KG1 (cell line): ENCODE data around the gene RPL10.
A peak's percentile ranks its signal among the peaks of the same experiment; 100 is the strongest.

Source experiments
- DNase-seq: peaks from one replicate; lab custom pipeline; 2025; lab: John Stamatoyannopoulos, UW

RPL10 gene

DNA sequence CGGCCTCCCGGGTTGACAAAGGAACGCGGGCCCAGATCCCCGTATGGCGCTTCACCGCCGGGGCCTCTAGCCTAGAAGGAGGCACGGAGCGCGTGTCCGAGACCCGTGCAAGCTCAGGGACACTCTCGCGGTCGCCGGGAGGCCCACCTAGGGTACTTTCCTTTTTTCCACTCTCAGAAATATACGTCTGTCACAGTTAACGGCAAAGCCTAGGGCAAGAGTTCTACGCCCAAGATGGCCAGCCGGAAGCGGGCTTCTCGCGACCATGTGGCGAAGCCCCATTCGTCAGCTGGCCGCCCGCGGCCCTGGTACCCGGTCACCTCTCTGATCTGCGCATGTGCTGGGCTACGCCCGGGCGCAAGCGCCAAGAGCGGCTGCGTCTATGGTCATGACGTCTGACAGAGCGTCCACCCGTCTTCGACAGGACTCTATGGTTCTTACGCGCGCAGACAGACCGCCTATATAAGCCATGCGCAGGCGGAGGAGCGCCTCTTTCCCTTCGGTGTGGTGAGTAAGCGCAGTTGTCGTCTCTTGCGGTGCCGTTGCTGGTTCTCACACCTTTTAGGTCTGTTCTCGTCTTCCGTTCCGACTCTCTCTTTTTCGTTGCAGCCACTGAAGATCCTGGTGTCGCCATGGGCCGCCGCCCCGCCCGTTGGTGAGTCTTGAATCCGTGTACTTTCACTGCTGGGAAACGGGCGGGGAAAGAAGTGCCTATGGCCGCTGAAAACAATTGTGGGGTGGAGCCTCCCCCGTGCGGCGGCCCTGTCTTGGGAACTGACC lies at the start of gene RPL10:
Gene RPL10 (plus strand): TSS at position 490 of the 780 bp plus-strand sequence. CDS start 143 bp downstream, at position 633.
- peak; percentile 80 for DNase-seq

DNA sequence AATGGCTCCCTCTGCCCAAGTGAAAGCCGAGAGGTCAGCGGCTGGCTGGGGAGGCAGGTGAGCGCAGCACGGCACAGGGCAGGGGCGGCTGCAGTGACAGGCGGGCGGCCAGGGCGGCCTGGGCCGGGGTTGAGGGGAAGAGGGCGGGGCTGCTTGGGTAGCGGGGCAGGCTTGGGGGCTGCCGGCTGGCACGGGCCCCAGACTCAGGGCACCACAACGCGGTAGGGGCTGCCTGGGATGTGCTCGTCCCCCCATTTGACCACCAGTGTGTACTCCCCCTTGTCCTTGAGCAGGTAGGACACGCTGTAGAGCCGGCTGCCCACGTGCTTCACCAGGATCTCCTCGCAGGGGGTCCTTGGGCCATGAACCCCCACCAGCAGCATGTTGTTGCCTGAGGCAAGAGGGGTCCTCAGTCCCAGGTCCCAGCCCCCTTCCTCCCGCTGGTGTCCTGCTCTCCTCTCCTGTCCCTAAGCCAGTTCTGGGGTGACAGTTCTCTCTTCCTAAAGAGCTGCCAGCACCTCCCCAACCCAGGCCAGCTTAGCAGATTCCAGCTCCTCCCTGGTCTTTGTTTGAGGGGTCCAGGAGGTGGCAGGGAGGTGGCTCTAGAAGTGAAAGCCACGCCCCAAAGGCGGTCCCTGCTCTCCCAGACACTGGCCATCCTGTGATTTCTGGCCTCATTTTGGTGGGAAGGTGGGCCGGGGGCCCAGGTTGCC lies 49.4 kb upstream of the RPL10 start:
- DNase-seq, result no peak

DNA sequence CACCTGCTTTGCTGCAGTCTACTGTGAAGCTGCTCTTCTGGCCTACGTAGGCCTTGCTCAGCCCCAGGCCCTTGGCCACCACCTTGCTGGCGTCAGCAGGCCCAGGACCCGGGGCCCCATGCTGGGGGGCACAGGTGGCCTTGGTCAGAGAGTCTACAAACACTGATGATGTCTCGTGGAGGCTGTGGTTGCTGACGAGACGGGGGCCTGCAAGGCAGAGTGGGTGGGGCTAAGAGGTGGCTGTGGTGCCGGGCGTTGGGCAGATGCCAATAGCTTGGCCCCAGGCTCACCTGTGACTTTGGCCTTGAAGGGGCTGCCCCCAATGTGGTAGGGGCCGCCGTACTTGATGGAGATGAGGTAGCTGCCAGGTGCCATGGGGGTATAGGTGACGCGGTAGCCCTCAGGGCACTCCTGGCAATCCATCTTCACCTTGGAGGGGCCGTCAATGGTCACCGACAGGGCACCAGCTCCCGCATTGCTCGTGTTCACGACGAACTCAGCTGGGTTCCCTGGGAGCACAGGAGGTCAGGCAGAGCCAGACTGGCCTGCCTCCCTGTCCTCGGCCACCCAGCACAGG lies 48.7 kb upstream of the RPL10 start:
- DNase-seq, result no peak

DNA sequence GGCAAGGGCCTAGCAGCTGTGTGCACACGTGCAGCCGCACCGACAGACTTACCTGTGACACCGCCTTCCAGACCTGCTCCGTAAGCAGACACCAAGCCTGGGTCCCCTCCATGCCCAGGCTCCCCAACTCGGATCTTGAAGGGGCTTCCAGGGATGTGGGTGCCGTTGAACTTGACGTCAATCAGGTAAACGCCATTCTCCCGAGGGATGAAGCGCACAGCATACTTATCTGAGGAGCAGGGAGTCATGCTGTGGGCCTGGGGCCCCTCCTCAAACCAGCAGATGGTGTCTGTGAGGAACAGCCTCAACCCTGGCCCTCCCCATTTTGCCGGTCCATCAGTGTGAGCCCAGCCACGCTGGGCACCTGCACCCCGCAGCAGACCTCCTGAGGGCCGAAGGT lies 48.2 kb upstream of the RPL10 start:
- DNase-seq, result no peak

DNA sequence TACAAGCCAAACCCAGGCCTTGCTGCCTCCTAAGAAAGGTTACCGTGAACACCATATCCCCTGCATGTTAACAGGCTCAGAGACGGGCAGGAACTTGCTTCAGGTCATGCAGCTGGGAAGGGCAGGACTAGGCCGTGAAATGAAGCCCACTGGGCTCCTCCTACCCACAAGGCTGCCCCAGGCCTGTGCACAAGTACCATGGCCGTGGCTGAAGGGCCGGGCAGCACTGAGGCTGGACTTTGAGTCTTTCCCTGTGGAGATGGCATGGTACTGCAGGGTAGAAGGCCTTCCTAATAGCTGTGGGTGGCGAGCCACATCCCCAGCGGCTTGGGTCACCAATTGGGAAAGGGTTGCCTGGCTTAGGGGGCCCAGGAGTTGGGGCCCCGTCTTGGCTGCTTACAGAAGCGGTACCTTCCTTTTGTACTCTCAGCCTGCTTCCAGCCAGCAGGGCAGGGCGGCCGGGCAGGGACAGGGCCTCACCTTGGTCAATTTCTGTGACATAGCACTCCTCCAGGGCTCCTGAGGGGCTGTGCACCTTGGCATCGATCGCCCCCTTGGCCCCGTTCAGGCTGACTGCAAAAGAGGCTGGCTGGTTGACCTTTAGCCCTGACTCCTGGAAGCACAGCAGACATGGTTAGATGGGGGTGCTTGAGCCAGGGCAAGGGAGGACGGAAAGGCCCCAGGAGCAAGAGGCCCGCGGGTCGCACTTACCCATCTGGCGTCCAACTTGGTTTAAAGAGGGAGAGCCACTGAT lies 47.6 kb upstream of the RPL10 start:
- no peak for DNase-seq

DNA sequence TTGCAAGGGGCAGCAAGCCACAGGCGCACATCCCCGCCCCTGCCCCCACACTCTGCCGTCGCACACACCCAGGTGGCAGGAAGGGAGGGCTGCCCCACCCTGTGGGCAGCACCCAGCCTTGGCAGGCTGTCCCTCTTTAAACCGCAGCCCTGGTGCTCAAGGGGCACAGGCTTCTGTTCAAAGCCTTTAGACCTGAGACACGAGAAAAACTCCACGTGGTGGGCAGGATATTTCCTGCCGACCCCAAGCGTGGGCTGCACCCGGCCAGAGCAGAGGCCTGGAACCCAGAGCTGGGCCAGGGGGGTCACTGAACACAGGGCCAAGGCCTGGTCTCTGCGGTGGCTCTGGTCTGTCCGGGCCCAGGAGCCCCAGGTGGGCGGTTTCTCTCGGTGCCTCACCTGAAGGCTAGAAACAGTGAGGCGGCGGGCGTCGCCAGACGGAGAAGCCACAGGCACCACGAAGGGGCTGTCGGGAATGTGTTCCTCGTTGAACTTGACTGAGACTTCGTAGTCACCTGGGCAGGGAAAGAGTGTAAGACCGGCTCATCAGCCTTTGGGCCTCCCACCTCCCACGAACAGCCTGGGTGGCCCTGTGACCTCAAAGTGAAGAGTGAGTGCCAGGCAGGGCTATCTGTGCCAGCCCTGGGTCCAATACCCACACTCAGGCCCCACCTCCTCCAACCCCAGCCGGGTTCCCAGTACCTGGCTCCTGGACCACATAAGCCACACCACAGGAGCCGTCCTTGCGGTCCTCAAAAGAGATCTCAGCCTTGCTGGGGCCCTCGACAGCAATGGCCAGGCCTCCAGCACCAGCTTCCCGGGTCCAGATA lies 46.8 kb upstream of the RPL10 start:
- DNase-seq, result no peak

DNA sequence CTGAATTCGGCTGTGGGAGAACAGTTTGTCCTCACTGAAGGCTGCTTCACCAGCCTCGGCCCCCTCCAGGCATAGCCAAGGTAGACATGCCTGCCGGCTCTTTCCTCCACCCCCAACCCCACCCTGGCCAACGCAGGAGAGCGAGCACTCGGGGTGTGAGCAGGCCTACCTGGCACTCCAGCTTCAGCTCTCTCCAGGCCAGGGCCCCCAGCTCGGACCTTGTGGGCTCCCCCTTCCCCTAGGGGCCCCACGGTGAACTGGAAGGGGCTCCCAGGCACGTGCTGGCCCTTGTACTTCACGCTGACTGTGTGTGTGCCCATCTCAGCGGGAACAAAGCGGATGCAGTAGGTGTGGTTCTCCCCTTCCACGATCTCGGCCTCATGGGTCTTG lies 46.2 kb upstream of the RPL10 start:
- no peak for DNase-seq

DNA sequence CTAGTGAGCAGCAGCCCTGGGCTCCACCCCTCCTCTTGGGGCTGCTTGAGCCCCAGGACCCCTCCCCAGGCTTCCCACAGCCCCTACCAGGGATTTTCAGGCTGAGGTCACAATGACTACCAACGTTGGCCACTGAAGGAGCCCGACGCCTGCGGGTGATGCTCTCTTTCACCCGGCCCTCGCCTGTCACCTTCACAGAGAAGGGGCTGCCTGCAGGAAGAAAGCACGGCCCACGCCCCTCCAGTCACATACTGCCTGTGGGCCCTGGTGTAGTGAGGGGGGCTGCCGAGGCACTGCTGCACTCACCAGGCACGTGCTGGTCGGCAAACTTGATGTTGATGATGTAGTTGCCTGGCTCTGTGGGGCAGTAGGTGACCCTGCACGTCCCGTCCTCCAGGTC lies 45.7 kb upstream of the RPL10 start:
- DNase-seq, result no peak

DNA sequence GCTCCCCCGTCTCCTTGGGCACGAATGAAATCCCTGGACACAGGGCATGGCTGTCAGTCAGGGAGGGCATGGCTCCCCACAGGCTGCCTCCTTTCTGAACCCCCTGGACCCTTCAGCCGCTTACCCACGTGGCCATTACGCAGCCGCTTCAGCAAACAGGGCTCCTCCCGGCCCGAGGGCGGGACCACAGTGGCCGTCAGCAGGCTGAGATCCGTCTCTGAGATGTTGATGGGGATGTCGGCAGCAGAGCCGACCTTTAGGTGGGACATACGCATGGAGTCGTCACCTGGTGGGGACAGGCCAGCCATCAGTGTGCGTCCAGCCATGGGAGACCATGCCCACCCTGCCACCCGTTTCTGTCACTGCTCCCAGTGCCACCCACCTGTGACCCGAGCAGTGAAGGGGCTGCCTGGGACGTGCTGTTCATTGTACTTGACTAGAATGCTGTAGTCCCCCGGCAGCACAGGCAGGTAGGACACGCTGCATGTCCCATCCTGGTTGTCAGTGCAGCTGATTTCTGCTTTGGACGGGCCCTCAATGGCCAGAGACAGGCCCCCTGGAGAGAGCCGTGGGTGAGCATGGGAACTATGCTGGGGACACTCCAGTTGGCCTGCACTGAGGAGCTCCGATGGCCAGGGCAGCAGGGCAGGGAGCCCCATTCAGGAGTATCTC lies 44.9 kb upstream of the RPL10 start:
- no peak for DNase-seq

DNA sequence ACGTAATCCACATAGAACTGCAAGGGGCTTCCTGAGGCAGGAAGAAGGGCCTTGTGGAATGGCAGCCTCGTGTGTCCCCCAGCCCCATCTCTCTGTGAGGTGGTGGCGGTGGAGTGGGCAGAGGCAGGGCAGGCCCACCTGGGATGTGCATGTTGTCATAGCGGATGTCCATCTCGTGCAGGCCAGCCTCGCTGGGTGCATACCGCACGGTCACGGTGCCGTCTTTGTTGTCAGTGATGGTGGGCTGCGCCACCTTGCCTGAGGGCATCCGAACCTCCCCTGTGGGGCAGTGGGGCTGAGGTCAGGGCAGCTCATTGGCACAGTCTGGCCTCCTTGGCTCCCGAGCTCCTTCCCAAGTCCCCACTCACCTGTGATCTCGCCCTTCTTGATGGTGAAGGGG lies 44.2 kb upstream of the RPL10 start:
- DNase-seq, result no peak

DNA sequence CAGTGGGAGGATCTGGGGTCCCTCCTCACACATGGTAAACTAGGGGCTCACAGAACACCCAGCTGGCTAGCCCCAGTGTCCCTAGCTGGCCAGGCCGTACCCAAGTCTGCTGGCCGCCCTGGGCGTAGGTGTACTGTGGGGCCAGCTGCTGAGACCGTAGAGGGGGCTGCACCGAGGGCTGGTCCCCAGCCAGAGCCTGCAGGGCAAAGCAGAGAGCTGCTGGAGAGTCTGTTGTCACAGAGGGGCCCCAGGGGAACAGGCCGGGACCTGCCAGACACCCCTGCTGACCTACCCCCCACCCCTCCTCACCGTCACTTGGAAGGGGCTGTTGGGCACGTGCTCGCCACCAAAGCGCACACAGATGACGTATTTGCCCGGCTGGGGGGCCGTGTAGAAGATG lies 43.7 kb upstream of the RPL10 start:
- no peak for DNase-seq

DNA sequence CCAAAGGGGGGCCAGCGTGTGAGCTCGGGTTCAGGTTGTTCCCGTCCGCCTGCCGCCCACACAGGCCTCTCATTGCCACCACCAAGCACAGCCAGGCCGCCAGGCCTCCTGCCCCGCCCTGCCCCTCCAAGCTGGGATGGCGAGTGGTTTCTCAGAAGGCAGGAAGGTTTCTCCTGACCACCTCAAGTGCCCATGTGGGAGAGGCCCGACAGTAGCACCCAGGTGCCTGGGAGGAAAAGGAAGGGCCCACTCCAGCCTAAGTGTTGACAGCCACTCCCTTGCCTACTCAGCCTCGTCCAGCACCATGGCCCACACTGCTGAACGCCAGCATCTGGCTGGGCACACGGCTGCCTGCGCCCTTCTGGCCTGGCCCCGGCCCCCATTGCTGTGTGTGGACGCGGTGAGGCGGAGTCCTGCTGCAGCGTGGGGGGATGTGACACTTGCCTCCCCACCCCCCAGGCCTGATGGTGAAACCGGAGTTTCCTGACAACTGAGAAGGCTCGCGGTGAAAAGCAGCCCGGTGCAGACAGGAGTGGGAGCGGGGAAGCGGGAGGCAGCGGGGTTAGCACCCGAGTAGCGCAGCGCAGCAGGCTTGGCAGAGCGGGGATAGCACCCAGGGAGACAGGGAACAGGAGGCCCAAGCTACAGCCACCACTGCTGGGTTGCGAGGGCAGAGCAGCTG lies 42.9 kb upstream of the RPL10 start:
- no peak for DNase-seq

DNA sequence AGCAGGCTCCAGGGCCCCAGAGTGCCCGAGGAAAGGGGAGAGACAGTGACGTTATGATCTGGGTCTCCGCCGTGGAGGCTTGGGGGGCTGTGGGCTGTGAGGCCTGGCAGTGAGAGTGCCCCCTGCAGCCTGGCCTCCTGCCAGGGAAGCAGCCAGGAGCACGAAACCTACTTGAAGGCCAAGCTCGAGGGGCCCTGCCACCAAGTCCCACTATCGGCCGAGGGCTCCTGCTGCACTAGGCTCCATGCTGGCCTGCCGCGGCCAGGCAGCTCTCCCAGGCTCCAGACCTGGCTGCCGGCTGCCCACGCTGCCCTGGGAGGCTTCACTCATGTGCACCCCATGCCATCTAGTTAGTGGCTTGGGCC lies 42.4 kb upstream of the RPL10 start:
- DNase-seq, result no peak

DNA sequence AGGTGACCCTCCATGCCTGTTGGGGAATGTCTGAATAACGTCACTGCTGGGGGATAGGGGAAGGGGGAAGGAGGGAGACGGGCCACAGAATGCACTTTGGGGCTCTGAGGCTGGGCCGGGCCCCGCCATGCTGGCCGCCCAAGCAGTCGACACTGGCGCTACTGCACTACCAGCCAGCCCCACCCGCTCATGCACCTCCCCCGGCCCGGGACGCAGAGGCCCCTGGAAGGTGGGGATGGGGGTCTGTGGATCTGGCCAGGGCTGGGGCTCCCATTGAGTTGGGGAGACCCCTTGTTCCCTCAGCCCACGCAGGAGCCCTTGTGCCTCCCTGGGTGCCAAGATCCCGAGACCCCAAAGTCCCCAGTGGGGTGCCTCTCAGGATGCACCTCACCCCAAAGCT lies 41.6 kb upstream of the RPL10 start:
- no peak for DNase-seq

DNA sequence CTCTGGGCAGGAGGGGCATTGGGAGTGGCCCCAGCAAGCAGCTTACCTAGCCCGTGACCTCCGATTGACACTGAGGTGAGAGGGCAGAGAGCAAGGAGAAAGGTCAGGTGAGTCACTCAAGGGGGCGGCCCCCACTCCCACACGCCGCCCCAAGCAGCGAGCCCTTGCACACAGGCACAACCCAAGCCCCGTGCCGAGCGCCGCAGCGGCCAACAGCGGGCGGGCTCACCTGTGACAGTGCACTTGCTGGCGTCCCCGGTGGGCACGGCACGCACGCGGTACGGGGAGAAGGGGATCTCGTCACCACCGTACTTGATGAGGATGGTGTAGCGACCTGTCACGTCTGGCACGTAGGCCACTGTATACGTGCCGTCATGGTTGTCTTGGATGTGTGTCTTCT lies 41.0 kb upstream of the RPL10 start:
- DNase-seq, result no peak

DNA sequence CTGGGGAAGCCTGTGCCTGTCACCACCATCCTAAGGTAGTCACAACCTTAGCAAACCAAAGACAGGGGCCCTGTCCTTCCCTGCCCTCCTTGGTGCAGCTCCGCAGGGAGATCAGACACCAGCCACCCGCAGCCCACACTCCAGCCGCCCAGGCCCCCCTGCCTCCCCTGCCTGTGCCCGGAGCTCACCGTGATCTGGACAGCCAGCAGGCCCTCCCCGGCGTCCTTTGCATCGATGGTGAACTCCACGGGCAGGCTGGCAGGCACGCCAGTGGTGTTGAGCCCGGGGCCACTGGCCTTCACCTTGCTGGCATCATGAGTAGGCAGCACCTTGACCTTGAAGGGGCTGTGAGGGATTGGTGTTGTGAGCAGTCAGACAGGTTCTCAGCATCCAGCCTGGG lies 40.2 kb upstream of the RPL10 start:
- DNase-seq, result no peak

DNA sequence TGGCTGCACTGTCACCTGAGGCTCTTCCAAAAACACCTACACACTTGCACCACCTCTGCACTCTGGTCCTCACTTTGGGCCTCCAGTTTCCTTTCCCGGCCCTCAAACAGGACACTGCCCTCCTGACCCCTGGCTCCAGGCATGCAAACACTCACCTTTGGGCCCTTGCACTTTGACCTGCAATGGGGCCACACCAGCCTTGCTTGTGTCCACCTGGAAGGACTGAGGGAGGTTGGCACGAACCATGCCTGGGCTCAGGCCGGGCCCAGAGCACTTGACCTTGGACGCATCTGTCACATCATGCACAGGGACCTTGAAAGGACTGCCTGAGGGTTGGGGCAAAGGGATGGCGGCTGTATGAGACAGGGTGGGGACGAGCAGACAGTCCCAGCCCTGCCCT lies 39.3 kb upstream of the RPL10 start:
- no peak for DNase-seq

DNA sequence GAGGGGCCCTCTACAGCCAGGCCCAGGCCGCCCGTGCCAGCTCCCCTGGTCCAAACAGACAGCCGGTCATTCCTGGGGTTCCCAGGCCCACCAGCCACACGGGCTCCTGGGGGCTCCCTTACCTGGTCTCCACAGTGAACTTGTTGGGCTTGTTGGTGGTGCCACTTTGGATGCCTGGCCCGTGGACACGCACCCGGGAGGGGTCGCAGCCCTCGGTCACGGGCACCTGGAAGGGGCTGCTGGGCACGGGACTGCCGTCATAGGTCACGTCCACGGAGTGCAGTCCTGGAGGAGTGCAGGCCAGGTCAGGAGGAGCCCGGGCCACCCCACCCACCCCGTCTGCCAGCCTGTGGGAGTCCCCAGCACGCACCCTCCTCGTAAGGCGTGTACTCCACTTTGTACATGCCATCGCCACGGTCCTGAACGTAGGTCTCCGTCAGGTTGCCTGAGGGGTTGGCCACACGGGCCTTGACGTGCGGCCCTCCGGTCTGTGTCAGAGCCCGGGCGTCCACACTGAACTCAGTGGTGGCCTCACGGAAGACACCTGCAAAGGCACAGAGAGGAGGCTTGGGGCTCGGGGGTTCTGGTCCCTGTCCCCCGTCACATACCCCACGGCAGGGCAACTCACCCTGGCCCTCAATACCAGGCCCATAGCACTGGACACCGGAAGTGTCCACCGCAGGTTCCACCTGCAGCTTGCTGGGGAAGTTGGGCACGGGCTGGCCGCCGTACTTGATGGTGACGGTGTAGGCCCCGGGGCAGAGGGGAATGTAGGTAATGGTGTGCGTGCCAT lies 38.6 kb upstream of the RPL10 start:
- DNase-seq, result no peak

DNA sequence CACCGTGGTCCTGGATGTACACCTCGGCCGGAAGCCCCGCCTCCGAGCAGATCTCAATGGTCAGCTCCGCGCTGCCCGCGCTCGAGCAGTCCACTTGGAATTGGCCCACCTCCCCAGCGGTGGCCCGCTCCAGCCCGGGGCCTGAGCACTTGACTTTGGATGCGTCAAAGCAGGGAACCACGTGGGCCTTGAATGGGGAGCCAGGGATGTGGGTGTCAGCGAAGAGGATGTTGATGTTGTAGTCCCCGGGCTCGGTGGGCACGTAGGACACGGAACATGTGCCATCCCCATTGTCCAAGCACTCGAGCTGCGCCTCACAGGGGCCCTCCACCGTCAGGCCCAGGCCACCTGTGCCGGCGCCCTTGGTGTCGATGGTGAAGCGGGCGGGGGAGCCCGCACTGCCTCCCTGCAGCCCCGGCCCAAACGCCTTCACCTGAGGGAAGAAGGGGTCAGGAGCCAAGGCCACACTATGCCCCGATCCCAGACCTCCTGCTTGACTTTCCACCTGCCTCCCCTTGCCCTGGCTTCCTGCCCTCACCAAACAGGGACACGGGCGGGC lies 37.9 kb upstream of the RPL10 start:
- no peak for DNase-seq
